HT1080 (cell line): ENCODE measurements around the gene CDKN1A. TPM values are rescaled to one million over a fixed set of nuclear protein-coding genes. Genes with fewer than 3 reads are reported as not detected.
A peak's percentile ranks its signal among the peaks of the same experiment; 100 is the strongest.

Source experiments
- DNase-seq: peaks from one replicate; pipeline ENCODE4 v3.0.0-alpha.2; 2015; ENCODE audit warnings: low read depth
- total RNA-seq: library from RNA; depleted of rRNA; stranded (reverse); fragments of >200 nt; shearing (Covaris generic); gene quantifications from 2 replicates; pipeline ENCODE4 v1.2.3, GENCODE V29; 2014

Gene CDKN1A
- total RNA-seq, 1 experiment from 2014 or later: 200 TPM

DNA sequence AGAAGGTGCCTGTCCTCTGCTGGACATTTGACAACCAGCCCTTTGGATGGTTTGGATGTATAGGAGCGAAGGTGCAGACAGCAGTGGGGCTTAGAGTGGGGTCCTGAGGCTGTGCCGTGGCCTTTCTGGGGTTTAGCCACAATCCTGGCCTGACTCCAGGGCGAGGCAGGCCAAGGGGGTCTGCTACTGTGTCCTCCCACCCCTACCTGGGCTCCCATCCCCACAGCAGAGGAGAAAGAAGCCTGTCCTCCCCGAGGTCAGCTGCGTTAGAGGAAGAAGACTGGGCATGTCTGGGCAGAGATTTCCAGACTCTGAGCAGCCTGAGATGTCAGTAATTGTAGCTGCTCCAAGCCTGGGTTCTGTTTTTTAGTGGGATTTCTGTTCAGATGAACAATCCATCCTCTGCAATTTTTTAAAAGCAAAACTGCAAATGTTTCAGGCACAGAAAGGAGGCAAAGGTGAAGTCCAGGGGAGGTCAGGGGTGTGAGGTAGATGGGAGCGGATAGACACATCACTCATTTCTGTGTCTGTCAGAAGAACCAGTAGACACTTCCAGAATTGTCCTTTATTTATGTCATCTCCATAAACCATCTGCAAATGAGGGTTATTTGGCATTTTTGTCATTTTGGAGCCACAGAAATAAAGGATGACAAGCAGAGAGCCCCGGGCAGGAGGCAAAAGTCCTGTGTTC, 1.3 kb upstream of the CDKN1A start:
- no peak for DNase-seq

DNA sequence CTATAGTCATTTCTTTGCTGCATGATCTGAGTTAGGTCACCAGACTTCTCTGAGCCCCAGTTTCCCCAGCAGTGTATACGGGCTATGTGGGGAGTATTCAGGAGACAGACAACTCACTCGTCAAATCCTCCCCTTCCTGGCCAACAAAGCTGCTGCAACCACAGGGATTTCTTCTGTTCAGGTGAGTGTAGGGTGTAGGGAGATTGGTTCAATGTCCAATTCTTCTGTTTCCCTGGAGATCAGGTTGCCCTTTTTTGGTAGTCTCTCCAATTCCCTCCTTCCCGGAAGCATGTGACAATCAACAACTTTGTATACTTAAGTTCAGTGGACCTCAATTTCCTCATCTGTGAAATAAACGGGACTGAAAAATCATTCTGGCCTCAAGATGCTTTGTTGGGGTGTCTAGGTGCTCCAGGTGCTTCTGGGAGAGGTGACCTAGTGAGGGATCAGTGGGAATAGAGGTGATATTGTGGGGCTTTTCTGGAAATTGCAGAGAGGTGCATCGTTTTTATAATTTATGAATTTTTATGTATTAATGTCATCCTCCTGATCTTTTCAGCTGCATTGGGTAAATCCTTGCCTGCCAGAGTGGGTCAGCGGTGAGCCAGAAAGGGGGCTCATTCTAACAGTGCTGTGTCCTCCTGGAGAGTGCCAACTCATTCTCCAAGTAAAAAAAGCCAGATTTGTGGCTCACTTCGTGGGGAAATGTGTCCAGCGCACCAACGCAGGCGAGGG, 594 bp upstream of the CDKN1A start:
- no peak for DNase-seq

DNA sequence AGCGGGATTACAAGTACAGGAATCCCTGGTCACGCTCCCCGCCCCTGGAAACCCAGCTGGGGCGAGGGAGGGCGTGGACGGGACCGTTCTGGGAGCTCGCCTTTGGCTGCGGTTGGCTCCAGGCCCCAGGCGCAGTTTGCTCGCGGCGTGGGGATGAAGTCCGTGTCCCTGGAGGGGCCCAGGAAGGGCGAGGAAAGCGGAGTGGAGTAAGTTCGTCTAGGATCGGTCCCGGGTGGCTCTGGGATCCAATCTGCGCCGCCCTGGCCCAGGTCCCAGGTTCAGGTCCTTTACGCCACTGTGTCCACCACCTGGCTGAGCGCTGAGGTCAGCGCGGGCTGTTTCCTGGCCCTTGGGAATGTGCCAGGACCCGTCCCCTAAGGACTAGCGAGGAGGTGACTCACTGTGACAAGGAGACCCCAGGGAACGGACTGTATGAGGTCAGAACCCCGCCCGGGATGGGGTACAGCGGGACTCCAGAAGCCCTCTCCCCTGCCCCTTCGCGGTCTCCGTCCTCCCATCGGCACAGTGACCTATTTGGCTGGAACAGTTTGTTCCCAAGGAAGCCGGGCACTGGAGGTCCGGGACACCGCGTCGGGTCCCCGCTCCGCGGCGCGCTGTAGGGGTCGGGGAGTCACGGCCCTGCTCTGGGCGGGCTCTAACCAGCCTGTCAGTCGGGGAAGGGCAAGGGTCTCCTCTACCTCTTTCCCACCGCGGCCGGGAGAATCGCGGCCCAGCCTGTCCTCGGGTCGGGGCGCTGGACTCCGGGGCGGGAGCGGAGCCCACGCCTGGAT, 724 bp downstream of the CDKN1A start:
- peak; percentile 46 for DNase-seq

DNA sequence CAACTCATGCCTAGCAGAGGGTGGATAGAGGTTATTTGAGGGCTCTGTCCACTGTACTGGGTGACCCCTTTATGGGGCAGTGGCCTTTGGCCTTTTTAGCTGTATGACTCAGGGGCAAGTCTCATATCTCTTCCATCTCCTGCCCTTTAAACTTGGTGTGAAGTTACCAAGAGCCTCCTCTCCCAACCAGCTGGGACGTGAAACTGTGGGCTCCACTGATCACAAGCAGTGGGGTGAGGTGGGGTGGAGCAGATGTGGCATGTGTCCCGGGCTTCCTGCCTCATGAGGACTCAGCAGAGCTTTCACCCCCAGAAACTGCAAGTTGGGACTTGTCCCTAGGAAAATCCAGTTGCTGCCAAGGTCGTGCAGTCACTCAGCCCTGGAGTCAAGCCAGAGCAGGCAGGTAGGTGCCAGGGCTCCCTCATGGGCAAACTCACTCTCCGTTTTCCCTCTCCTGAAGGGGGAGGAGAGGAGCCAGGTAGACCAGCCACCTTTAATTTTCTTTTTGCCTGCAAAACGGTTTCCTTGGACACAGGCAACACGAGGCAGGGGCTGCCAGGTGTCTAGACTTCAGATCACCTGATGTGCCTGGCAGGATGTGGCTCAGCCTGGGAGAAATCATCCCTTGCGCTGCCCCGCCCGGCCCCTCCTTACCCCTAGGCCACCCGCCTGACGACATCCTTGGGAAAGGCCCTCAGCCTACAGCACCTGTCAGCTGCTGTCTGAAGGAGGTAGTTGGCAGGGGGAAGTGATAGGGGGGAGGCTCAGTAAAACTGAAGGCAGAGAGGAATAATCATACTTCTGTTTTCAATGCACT, 4.0 kb downstream of the CDKN1A start:
- DNase-seq: peak; percentile 54

DNA sequence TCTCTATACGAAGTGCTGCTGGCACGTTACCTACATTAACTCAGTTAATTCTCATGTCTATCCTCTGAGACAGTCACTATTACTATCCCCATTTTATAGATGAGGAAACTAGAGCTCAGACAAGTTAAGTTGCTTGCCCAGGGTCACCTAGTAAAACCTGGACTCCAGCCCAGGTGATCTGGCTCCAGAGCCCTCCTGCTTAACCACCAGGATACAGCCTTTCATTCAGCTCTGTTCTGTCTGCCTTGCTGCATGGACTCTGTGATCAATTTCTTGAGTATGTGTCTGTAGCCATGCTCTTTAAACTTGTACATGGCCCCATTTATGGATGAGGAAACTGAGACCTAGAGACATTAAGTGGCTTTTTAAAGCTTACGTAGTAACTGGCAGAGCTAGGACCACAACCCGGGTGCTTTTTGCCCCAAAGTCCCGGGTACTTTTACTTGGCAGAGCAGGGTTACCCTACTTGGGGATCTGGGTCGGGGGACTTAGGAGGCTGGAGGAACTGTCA, 4.7 kb downstream of the CDKN1A start:
- DNase-seq: no peak

DNA sequence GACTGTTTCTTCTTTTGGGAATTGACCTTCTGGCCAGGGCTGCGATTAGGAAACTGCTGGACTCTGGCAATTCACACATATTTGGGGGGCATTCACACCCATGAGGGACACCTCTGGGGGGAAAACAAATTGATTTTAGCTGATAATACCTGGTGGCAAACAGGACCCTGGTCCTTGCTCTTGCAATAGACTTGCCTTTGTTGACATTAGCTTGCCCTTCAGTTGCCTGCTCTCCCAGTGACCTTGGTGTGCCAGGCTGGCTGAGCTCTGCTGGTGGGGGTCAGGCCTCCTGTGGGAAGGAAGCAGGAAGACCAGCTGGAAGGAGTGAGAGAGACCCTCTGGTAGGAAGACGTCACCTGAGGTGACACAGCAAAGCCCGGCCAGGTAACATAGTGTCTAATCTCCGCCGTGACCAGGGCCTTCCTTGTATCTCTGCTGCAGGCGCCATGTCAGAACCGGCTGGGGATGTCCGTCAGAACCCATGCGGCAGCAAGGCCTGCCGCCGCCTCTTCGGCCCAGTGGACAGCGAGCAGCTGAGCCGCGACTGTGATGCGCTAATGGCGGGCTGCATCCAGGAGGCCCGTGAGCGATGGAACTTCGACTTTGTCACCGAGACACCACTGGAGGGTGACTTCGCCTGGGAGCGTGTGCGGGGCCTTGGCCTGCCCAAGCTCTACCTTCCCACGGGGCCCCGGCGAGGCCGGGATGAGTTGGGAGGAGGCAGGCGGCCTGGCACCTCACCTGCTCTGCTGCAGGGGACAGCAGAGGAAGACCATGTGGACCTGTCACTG, 5.3 kb downstream of the CDKN1A start:
- DNase-seq: no peak

DNA sequence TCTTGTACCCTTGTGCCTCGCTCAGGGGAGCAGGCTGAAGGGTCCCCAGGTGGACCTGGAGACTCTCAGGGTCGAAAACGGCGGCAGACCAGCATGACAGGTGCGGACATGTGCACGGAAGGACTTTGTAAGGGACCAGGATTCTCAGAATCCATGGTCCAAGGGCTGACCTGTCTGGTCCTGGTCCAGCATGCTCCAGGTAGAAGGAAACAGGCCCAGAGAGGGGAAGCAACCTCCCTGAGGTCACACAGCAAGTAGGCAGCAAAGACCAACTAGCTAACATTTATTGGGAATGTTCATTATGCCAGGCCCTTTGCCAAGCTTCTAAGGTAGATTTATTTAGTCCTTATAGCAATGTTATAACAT, 5.9 kb downstream of the CDKN1A start:
- no peak for DNase-seq

DNA sequence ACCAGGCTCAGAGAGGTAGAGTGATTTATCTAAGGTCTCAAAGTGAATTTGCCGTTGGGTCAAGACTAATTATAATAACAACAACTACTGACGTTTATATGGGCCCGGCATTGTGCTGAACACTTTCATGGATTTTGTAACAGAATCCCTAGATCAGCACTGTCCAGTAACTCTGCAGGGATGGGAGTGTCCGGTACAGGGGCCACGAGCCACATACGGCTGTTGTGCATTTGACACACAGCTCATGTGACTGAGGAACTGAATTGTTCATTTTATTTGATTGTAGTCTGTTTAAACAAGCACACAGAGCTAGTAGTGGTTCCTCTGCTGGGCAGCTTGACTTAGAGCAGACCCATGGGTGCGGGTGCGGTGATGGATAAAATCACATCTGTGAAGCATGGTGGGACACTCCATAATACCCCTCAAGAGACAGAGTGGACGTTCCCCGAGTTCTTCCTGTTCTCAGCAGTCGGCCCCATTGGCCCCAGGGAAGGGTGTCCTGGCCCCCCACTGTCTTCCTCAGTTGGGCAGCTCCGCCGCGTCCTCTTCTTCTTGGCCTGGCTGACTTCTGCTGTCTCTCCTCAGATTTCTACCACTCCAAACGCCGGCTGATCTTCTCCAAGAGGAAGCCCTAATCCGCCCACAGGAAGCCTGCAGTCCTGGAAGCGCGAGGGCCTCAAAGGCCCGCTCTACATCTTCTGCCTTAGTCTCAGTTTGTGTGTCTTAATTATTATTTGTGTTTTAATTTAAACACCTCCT, 6.8 kb downstream of the CDKN1A start:
- no peak for DNase-seq

DNA sequence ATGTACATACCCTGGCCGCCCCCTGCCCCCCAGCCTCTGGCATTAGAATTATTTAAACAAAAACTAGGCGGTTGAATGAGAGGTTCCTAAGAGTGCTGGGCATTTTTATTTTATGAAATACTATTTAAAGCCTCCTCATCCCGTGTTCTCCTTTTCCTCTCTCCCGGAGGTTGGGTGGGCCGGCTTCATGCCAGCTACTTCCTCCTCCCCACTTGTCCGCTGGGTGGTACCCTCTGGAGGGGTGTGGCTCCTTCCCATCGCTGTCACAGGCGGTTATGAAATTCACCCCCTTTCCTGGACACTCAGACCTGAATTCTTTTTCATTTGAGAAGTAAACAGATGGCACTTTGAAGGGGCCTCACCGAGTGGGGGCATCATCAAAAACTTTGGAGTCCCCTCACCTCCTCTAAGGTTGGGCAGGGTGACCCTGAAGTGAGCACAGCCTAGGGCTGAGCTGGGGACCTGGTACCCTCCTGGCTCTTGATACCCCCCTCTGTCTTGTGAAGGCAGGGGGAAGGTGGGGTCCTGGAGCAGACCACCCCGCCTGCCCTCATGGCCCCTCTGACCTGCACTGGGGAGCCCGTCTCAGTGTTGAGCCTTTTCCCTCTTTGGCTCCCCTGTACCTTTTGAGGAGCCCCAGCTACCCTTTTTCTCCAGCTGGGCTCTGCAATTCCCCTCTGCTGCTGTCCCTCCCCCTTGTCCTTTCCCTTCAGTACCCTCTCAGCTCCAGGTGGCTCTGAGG, 7.6 kb downstream of the CDKN1A start:
- DNase-seq: no peak

DNA sequence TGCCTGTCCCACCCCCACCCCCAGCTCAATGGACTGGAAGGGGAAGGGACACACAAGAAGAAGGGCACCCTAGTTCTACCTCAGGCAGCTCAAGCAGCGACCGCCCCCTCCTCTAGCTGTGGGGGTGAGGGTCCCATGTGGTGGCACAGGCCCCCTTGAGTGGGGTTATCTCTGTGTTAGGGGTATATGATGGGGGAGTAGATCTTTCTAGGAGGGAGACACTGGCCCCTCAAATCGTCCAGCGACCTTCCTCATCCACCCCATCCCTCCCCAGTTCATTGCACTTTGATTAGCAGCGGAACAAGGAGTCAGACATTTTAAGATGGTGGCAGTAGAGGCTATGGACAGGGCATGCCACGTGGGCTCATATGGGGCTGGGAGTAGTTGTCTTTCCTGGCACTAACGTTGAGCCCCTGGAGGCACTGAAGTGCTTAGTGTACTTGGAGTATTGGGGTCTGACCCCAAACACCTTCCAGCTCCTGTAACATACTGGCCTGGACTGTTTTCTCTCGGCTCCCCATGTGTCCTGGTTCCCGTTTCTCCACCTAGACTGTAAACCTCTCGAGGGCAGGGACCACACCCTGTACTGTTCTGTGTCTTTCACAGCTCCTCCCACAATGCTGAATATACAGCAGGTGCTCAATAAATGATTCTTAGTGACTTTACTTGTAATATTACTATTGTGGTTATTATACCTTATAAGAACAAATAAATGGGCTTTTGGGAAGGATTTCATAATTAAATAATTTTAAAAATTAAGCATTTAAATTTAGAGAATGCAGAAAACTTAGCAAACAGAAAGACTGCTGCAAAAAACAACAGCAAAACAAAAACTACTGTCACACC, 8.4 kb downstream of the CDKN1A start:
- DNase-seq: no peak

DNA sequence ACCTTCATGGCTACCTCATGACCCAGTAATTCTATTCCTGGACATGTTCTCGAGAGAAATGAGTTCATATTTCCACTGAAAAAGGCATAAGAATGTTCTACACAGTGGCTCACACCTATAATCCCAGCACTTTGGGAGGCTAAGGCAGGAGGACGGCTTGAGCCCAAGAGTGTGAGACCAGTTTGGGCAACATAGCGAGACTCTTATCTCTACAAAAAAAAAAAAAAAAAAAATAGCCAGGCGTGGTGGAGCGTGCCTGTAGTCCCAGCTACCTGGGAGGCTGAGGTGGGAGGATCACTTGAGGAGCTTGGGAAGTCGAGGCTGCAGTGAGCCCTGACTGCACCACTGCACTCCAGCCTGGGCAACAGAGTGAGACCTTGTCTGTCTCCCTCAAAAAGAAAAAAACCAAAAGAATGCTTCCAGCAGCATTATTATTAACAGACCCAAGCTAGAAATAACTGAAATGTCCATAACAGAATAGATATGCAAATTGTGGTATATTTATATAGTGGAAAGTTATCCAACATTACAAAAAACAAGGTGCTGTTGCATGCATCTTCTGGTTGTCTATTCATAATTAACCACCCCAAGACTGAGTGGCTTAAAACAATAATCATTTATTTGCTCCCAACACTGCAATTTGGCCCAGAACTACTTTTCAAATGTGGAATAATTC, 9.7 kb downstream of the CDKN1A start:
- peak; percentile 45 for DNase-seq

DNA sequence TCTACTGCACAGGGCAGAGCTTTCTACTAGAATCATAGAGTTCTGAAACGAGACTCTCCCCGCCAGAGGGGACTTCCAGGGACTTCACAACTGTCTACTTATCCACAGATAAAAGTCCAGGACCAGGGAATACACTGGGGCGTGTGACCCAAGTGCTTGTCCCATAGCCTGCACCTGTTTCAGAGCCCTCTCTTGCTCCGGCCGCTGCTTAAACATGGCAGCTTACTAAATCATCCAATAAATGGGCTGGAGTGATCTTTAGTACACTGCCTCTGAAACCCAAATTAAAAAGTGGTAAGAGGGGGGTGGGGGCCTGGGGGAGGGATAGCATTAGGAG, 10.2 kb downstream of the CDKN1A start:
- DNase-seq: no peak

DNA sequence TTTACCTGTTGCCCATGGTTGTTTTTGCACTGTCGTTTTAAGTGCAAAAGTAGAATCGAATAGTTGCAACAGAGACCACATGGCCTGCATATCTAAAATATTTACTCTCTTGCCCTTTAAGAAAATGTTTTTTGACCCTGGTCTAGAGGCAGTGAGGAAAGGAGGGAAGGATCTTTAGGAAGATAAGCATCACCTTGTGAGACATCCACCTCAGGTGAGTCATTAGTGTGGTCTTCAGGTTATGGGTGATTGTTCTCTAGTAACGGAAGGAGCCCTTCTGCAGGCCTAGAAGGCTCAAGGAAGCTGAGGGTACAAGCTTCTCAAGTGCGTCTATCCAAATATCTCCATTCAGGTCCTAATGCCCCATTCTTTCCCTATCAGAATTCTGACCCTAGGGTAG, 12.5 kb downstream of the CDKN1A start:
- DNase-seq: no peak

DNA sequence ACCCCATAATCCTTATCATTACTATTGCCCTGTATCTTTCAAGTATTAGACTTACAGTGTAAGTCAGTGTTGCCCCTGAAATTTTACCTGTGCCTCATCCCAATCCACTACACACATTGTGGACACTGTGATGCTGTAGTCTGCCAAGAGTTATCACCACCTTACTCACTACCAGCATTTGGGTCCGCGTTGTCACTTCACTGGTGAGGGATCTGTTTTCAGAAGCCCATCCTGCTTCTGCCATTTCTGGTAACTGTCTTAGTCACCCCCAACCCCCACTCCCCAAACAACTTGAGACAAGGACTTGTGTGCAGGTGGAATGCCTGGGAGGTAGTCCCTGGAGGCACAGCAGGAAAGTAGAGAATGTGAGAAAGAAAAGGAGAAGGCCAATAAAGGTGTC, 13.1 kb downstream of the CDKN1A start:
- no peak for DNase-seq

DNA sequence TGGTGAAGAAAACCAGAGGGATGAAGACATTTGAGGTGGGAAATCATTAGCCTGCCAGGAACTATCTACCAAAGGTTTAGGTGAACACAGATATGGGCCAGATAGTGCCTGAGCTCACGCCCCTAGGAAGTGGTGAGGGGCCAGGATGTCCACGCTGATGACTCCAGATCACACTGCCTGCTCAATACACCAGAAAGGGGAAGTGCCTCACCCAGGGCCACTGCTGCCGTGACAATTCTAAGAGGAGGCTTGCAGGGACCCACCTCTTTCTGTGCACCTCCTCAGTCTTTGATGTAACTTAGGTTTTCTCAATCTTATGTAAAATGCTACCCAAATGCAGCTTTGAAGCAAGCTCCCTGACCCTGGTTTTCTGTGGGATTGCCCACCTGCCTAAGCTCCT, 13.7 kb downstream of the CDKN1A start:
- no peak for DNase-seq

DNA sequence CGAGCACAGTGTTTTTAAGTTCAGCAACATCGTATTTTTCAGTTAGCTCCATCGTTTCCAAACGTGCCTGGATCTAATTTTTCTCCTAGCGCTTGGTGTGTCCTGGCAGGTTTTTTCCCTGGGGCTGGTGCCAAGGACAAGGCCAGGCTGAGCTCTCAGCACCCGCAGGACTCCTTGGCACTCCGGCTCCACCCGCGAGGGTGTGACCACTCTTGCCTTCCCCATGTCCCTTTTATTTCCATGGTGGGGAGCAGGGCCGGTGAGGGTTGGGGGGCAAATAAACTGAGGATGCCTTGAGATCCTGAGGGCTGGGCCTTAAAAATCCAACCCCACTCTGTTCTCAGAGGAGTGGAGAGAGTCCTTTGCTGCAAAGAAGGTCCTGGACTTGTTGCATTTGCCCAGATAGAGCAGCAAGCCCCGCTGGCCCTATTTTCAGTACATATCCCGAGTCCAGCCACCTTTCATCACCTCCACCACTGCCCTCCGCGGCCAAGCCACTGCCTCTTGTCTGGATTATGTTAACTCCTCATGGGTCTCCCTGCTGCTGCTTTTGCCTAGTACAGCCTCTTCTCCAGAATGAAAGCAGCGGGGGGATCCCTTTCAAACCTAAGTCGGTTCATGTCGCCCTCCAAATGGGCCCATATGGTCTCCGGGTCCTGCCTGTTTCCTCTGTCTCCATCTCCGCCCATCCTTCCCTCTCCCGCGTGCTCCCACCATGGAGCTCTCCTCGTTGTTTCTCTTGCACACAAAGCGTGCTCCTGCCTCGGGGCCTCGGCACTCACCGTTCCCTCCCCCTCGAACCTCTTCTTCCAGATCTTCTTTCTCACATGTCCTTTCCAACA, 14.6 kb downstream of the CDKN1A start:
- no peak for DNase-seq

DNA sequence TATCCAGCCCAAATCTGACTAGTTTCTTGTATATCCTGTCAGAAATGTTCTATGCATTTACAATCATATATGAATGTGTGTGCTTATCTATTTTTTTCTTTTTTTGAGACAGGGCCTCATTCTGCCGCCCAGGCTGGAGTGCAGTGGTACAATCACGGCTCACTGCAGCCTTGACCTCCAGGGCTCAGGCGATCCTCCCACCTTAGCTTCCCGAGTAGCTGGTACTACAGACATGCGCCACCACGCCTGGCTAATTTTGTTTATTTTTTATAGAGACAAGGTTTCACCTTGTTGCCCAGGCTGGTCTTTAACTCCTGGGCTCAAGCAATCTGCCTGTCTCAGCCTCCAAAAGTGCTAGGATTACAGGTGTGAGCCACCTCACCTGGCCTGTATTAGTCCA, 16.1 kb downstream of the CDKN1A start:
- DNase-seq: no peak
